ENCODE data around the gene ZNF235. TPM values are rescaled to one million over a fixed set of nuclear protein-coding genes. Genes with fewer than 3 reads are reported as not detected.

The ZNF235 gene
- total RNA-seq, 1 donor from 2014 or later, result 14.4 TPM

DNA sequence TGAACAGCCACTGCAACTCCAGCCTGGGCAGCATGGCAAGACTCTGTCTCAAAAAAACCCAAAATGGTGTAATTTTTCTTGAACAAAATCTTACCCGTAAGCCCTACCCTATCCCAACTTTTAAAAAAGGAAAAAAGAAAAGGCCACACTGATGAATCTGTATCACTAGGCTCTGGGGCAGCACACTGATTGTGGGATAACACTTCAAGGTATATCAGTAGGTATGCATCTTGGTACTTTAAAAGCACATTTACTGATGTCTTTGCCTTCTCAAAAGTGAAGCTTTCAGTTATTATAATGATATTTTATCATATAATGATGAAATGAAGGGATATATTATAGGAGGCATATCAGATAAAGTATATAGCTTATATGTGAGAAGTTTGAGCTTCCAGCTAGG is 27.3 kb upstream of the ZNF235 start:
- Mint-ChIP-seq H3K4me1 (ENCODE audit: low read depth, unreplicated experiment) (no peaks in the 10 kb centered on the region), H3K9me3 (ENCODE audit: unreplicated experiment) (peaks cover 17% of the 10 kb centered on the region), H3K4me3 (ENCODE audit: unreplicated experiment) (no peak overlapping the region), H3K27me3 (ENCODE audit: unreplicated experiment) (no peaks in the 10 kb centered on the region), H3K27ac (ENCODE audit: unreplicated experiment) (no peak overlapping the region), H3K36me3 (ENCODE audit: unreplicated experiment) (peaks cover 94% of the 10 kb centered on the region)
- TF ChIP-seq, protein P1, sequence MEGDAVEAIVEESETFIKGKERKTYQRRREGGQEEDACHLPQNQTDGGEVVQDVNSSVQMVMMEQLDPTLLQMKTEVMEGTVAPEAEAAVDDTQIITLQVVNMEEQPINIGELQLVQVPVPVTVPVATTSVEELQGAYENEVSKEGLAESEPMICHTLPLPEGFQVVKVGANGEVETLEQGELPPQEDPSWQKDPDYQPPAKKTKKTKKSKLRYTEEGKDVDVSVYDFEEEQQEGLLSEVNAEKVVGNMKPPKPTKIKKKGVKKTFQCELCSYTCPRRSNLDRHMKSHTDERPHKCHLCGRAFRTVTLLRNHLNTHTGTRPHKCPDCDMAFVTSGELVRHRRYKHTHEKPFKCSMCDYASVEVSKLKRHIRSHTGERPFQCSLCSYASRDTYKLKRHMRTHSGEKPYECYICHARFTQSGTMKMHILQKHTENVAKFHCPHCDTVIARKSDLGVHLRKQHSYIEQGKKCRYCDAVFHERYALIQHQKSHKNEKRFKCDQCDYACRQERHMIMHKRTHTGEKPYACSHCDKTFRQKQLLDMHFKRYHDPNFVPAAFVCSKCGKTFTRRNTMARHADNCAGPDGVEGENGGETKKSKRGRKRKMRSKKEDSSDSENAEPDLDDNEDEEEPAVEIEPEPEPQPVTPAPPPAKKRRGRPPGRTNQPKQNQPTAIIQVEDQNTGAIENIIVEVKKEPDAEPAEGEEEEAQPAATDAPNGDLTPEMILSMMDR (IDR thresholded peaks at IDR 0.05; ENCODE audit: partially characterized antibody, unreplicated experiment), result no peak
- DNase-seq, result no peak

GRCh38 chr19:44315883-44316282 is 11.1 kb upstream of the ZNF235 start:
- TF ChIP-seq, protein P1 (IDR thresholded peaks at IDR 0.05; ENCODE audit: partially characterized antibody, unreplicated experiment), result no peak
- no peak overlapping the region for H3K4me3 Mint-ChIP-seq (ENCODE audit: unreplicated experiment)
- H3K27me3 Mint-ChIP-seq (ENCODE audit: unreplicated experiment), result peaks cover 2% of the 10 kb centered on the region
- no peaks in the 10 kb centered on the region for H3K4me1 Mint-ChIP-seq (ENCODE audit: low read depth, unreplicated experiment)
- no peak overlapping the region for H3K27ac Mint-ChIP-seq (ENCODE audit: unreplicated experiment)
- peaks cover 16% of the 10 kb centered on the region for H3K9me3 Mint-ChIP-seq (ENCODE audit: unreplicated experiment)
- DNase-seq, result no peak
- H3K36me3 Mint-ChIP-seq (ENCODE audit: unreplicated experiment), result peaks cover 16% of the 10 kb centered on the region

- H3K4me1 Mint-ChIP-seq (ENCODE audit: low read depth, unreplicated experiment), result no peaks in the 10 kb centered on the region
- DNase-seq, result no peak
- peaks cover 4% of the 10 kb centered on the region for H3K27me3 Mint-ChIP-seq (ENCODE audit: unreplicated experiment)
- TF ChIP-seq, protein P1 (IDR thresholded peaks at IDR 0.05; ENCODE audit: partially characterized antibody, unreplicated experiment), result no peak
- peaks cover 6% of the 10 kb centered on the region for H3K36me3 Mint-ChIP-seq (ENCODE audit: unreplicated experiment)
- H3K4me3 Mint-ChIP-seq (ENCODE audit: unreplicated experiment), result no peak overlapping the region
- H3K27ac Mint-ChIP-seq (ENCODE audit: unreplicated experiment), result no peak overlapping the region
- peaks cover 16% of the 10 kb centered on the region for H3K9me3 Mint-ChIP-seq (ENCODE audit: unreplicated experiment)
Observed at GRCh38 chr19:44313231-44313630, 8.4 kb upstream of the ZNF235 start.

DNA sequence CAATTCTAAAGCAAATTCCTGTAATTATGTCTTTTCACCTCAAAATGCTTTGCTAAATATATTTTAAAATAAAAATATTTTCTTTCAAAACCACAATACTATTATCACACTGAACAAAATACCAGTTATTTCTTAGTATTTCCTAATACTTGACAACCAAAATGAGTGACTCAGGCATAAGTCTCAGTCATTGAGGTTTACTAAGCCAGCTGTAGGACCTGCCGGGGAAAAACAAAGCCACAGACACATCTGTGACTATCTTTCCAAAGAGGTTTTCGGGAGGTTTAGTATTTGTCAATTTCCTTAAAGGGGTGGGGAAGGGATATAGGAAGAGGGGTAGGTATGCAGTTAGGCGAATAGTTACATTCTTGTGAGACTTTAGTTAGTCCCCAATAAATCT is 3.2 kb upstream of the ZNF235 start:
- TF ChIP-seq, protein P1 (IDR thresholded peaks at IDR 0.05; ENCODE audit: partially characterized antibody, unreplicated experiment), result no peak
- DNase-seq, result no peak
- Mint-ChIP-seq H3K9me3 (ENCODE audit: unreplicated experiment) (peaks cover 10% of the 10 kb centered on the region), H3K36me3 (ENCODE audit: unreplicated experiment) (peaks cover 13% of the 10 kb centered on the region), H3K27ac (ENCODE audit: unreplicated experiment) (no peak overlapping the region), H3K27me3 (ENCODE audit: unreplicated experiment) (peaks cover 2% of the 10 kb centered on the region), H3K4me3 (ENCODE audit: unreplicated experiment) (no peak overlapping the region), H3K4me1 (ENCODE audit: low read depth, unreplicated experiment) (peaks cover 2% of the 10 kb centered on the region)

- no peak overlapping the region for H3K27ac Mint-ChIP-seq (ENCODE audit: unreplicated experiment)
- H3K27me3 Mint-ChIP-seq (ENCODE audit: unreplicated experiment), result peaks cover 2% of the 10 kb centered on the region
- peaks cover 7% of the 10 kb centered on the region for H3K9me3 Mint-ChIP-seq (ENCODE audit: unreplicated experiment)
- no peak overlapping the region for H3K4me3 Mint-ChIP-seq (ENCODE audit: unreplicated experiment)
- TF ChIP-seq, protein P1 (IDR thresholded peaks at IDR 0.05; ENCODE audit: partially characterized antibody, unreplicated experiment), result no peak
- H3K36me3 Mint-ChIP-seq (ENCODE audit: unreplicated experiment), result peaks cover 13% of the 10 kb centered on the region
- no peak for DNase-seq
- H3K4me1 Mint-ChIP-seq (ENCODE audit: low read depth, unreplicated experiment), result peaks cover 2% of the 10 kb centered on the region
Observed at GRCh38 chr19:44306283-44306682, 1.5 kb upstream of the ZNF235 start.

Measured in glutamatergic neuron (in vitro differentiated cells).